Measurements from ENCODE around the gene IL23A.
A peak's percentile ranks its signal among the peaks of the same experiment; 100 is the strongest.

Gene IL23A

DNA sequence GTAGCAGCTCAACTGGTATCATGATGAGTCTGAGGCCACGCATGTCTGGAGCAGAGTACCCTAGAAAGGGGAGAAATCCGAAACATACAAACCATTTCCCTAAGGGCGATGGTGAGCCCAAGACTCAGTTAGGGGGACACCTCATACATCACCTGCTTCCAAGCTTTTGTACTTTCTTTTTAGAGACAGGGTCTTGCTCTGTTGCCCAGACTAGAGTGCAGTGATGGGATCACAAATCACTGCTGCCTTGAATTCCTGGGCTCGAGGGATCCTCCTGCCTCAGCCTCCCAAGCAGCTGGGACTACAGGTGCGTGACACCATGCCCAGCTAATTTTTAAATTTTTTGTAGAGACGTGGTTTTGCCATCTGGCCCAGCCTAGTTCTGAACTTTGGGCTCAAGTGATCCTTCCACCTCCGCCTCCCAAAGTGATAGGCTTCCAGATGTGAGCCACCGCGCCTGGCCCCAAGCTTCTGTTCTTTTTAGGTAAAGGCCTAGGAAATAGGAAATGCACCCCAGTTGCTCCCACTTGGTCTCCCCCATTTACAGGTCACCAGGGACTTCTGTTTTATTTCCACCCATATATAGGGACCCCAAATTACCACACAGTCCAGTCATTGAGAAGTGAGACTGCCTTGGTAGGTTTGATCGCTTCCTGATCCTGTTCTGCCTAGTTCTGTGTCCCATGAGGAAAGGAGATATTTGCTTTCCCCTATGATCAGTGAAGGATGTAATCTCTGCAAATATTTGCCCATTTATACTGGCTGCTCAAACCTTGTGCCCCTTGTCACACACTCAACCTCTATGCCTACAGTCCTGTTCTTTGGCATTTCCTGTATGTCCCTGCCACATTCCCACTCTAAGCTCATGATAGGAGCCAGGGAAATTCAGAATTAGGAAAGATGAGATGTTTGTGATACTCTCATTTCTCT lies 23.7 kb downstream of the IL23A start, which contains the start of gene APOF:
Gene APOF (minus strand): TSS at position 728 of the 930 bp plus-strand sequence. CDS start 112 bp downstream, at position 616.
- no peak for DNase-seq (ENCODE audit: low read depth, low spot score)
- no peak for TF ChIP-seq ZNF274 (IDR thresholded peaks at IDR 0.05; ENCODE audit: low read depth, low read length)
- no peak for TF ChIP-seq SUZ12 (IDR thresholded peaks at IDR 0.05; ENCODE audit: extremely low read depth, insufficient read depth, insufficient read length)
- no peak for TF ChIP-seq YY1 (IDR thresholded peaks at IDR 0.05; ENCODE audit: insufficient read depth, insufficient read length)
- Histone ChIP-seq H3K4me1 (ENCODE audit: insufficient read depth, insufficient read length) (peaks cover 2% of the 10 kb centered on the region), H3K36me3 (ENCODE audit: insufficient read depth, insufficient read length, low read length) (no peaks in the 10 kb centered on the region), H3K9me3 (ENCODE audit: insufficient read depth, low read length) (no peaks in the 10 kb centered on the region), H3K4me3 (ENCODE audit: insufficient read length, low read depth) (no peak within 1 kb of the TSS), H3K9ac (ENCODE audit: insufficient read length, low read depth) (no peak within 1 kb of the TSS), H3K27me3 (ENCODE audit: insufficient read depth, insufficient read length) (peaks cover 5% of the 10 kb centered on the region)

DNA sequence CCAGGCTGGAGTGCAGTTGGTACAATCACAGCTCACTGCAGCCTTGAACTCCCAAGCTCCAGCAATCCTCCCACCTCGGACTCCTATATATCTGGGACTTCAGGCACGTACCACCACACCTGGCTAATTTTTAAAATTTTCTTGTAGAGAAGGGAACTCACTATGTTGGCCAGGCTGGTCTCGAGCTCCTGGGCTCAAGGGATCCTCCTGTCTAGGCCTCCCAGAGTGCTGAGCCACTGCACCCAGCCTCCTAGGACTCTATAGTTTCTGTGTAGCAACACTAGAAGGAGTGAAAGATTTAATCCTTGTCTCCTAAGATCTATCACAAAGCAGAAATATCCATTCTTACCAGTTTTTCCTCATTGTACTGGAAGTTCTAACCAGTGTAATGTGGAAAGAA lies 28.3 kb downstream of the IL23A start:
- Histone ChIP-seq H3K4me3 (ENCODE audit: insufficient read length, low read depth) (no peak overlapping the region), H3K36me3 (ENCODE audit: insufficient read depth, insufficient read length, low read length) (no peaks in the 10 kb centered on the region), H3K9me3 (ENCODE audit: insufficient read depth, low read length) (no peaks in the 10 kb centered on the region), H3K9ac (ENCODE audit: insufficient read length, low read depth) (no peak overlapping the region), H3K4me1 (ENCODE audit: insufficient read depth, insufficient read length) (no peaks in the 10 kb centered on the region), H3K27me3 (ENCODE audit: insufficient read depth, insufficient read length) (no peaks in the 10 kb centered on the region)
- TF ChIP-seq SUZ12 (IDR thresholded peaks at IDR 0.05; ENCODE audit: extremely low read depth, insufficient read depth, insufficient read length) (no peak), ZNF274 (IDR thresholded peaks at IDR 0.05; ENCODE audit: low read depth, low read length) (no peak), YY1 (IDR thresholded peaks at IDR 0.05; ENCODE audit: insufficient read depth, insufficient read length) (no peak)
- DNase-seq (ENCODE audit: low read depth, low spot score), result no peak

DNA sequence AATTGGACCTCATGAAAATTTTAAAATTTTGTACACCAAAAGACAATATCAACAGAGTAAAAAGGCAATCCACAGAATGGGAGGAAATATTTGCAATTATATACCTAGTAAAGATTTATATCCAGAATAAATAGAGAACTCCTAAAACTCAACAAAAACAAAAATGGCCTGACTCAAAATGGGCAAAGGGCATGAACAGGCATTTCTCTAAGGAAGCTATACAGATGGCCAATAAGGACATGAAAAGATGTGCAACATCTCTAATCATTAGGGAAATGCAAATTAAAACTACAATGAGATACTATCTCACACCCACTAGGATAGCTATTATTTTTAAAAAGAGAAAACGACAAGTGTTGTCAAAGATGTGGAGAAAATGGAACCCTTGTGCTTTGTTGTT lies 34.8 kb downstream of the IL23A start:
- Histone ChIP-seq H3K27me3 (ENCODE audit: insufficient read depth, insufficient read length) (no peaks in the 10 kb centered on the region), H3K9me3 (ENCODE audit: insufficient read depth, low read length) (peaks cover 11% of the 10 kb centered on the region; the same call in 1 of the 2 replicates)
- TF ChIP-seq YY1 (IDR thresholded peaks at IDR 0.05; ENCODE audit: insufficient read depth, insufficient read length) (no peak), SUZ12 (IDR thresholded peaks at IDR 0.05; ENCODE audit: extremely low read depth, insufficient read depth, insufficient read length) (no peak), ZNF274 (IDR thresholded peaks at IDR 0.05; ENCODE audit: low read depth, low read length) (no peak)

DNA sequence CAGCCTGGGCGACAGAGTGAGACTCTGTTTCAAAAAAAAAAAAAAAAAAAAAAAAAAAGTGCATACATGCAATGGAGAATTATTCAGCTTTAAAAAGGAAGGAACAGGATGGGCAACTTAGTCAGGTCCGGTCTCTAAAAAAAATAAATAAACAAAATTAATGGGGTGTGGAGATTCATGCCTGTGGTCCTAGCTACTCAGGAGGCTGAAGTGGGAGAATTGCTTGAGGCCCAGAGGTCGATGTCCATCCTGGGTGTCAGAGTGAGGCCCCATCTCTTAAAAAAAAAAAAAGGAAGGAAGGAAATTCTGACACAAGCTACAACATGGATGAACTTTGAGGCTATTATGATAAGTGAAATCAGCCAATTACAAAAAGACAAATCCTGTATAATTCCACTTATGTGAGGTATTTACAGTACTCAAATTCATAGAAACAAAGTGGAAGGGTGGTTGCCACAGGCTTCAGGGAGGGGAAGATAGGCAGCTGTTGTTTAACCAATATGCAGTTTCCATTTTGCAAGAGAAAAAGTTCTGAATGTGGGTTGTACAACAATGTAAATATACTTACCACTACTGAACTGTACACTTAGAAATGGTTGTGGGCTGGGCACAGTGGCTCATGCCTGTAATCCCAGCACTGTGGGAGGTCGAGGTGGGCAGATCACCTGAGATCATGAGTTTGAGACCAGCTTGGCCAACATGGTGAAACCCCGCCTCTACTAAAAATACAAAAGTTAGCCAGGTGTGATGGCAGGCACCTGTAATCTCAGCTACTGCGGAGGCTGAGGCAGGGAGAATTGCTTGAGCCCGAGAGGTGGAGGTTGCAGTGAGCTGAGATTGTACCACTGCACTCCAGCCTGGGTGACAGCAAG lies 36.3 kb downstream of the IL23A start:
- Histone ChIP-seq H3K9me3 (ENCODE audit: insufficient read depth, low read length) (peaks cover 11% of the 10 kb centered on the region; the same call in 1 of the 2 replicates), H3K4me3 (ENCODE audit: insufficient read length, low read depth) (no peak overlapping the region), H3K9ac (ENCODE audit: insufficient read length, low read depth) (no peak overlapping the region), H3K27me3 (ENCODE audit: insufficient read depth, insufficient read length) (no peaks in the 10 kb centered on the region), H3K36me3 (ENCODE audit: insufficient read depth, insufficient read length, low read length) (no peaks in the 10 kb centered on the region), H3K4me1 (ENCODE audit: insufficient read depth, insufficient read length) (no peaks in the 10 kb centered on the region)
- TF ChIP-seq ZNF274 (IDR thresholded peaks at IDR 0.05; ENCODE audit: low read depth, low read length), result no peak
- DNase-seq (ENCODE audit: low read depth, low spot score), result no peak

More for the DNA sequence above, 34.8 kb downstream of the IL23A start:
- no peaks in the 10 kb centered on the region for H3K36me3 ChIP-seq (ENCODE audit: insufficient read depth, insufficient read length, low read length)
- H3K9ac ChIP-seq (ENCODE audit: insufficient read length, low read depth), result no peak overlapping the region
- H3K4me1 ChIP-seq (ENCODE audit: insufficient read depth, insufficient read length), result no peaks in the 10 kb centered on the region
- no peak overlapping the region for H3K4me3 ChIP-seq (ENCODE audit: insufficient read length, low read depth)
- no peak for DNase-seq (ENCODE audit: low read depth, low spot score)

DNA sequence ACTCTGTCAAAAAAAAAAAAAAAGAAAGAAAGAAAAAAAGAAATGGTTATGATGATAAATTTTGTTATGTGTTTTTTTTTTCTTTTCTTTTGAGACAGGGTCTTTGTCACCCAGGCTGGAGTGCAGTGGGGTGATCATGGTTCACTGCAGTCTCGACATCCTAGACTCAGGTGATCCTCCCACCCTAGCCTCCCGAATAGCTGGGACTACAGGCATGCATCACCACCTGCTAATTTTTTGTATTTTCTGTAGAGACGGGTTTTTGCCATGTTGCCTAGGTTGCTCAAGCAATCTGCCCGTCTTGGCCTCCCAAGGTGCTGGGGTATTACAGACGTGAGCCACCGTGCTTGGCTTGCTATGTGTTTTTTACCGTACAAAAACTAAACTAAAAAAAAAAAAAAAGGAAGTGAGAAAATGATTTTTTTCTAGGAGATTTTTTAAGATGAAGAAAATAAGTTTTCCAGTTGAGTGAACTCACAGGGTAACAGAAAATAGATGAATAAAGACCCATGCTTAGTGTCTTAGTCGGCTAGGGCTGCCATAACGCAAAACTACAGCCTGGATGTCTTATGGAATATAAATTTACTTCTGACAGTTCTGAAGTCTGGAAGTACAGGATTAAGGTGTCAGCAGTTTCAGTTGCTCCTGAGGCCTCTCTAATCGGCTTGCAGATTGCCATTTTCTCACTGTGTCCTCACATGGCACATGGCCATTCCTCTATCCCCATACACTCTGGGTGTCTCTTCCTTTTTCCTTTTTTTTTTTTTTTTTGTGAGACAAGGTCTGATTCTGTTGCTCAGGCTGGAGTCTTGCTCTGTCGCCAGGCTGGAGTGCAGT lies 37.1 kb downstream of the IL23A start:
- Histone ChIP-seq H3K4me3 (ENCODE audit: insufficient read length, low read depth) (no peak overlapping the region), H3K9me3 (ENCODE audit: insufficient read depth, low read length) (peaks cover 11% of the 10 kb centered on the region; the same call in 1 of the 2 replicates), H3K36me3 (ENCODE audit: insufficient read depth, insufficient read length, low read length) (no peaks in the 10 kb centered on the region), H3K4me1 (ENCODE audit: insufficient read depth, insufficient read length) (no peaks in the 10 kb centered on the region), H3K27me3 (ENCODE audit: insufficient read depth, insufficient read length) (no peaks in the 10 kb centered on the region), H3K9ac (ENCODE audit: insufficient read length, low read depth) (no peak overlapping the region)
- DNase-seq (ENCODE audit: low read depth, low spot score), result no peak
- TF ChIP-seq SUZ12 (IDR thresholded peaks at IDR 0.05; ENCODE audit: extremely low read depth, insufficient read depth, insufficient read length), result no peak
- no peak for TF ChIP-seq ZNF274 (IDR thresholded peaks at IDR 0.05; ENCODE audit: low read depth, low read length)
- TF ChIP-seq YY1 (IDR thresholded peaks at IDR 0.05; ENCODE audit: insufficient read depth, insufficient read length), result no peak

DNA sequence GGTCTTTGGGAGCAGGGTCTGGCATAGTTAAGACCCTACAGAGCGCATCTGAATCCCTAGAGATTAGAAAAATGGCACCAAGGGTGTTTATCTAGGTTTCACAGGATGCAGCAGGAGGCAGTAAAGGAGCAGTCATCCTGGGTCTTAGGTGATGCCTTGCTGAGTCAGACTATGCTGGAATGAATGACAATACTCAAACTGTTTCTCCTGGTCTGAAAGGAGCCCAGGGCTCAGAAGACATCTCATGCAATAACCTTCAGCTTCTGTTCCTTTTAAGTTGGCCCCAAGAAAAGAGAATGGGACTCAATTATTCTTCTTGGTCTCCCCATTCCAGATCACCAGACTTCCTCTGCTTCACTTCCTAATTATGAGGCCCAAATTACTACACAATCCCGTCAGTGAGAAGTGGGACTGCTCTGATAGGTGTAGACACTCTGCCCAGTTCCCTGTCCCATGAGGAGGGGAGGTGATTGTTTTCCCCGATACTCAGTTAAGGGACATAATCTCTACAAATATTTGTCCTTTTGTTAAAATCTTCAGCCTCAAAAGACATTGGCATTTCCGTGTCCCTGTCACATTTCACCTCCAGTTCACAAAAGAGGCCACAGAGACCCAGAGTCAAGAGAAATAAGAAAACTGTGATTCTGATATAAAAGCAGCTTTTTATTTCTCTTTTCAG lies 38.8 kb downstream of the IL23A start:
- DNase-seq (ENCODE audit: low read depth, low spot score), result peak; percentile 48
- no peak overlapping the region for H3K4me3 ChIP-seq (ENCODE audit: insufficient read length, low read depth)
- TF ChIP-seq ZNF274 (IDR thresholded peaks at IDR 0.05; ENCODE audit: low read depth, low read length) (no peak), YY1 (IDR thresholded peaks at IDR 0.05; ENCODE audit: insufficient read depth, insufficient read length) (no peak), SUZ12 (IDR thresholded peaks at IDR 0.05; ENCODE audit: extremely low read depth, insufficient read depth, insufficient read length) (no peak)
- H3K36me3 ChIP-seq (ENCODE audit: insufficient read depth, insufficient read length, low read length), result no peaks in the 10 kb centered on the region
- no peak overlapping the region for H3K9ac ChIP-seq (ENCODE audit: insufficient read length, low read depth)
- peaks cover 11% of the 10 kb centered on the region; the same call in 1 of the 2 replicates for H3K9me3 ChIP-seq (ENCODE audit: insufficient read depth, low read length)
- no peaks in the 10 kb centered on the region for H3K4me1 ChIP-seq (ENCODE audit: insufficient read depth, insufficient read length)
- no peaks in the 10 kb centered on the region for H3K27me3 ChIP-seq (ENCODE audit: insufficient read depth, insufficient read length)
